GM19025 (cell line): Measurements from ENCODE around the gene EPHA4.

ENCODE experiments used
- ATAC-seq: cut with Tn5 transposase; IDR thresholded peaks from one replicate; pipeline ENCODE4 v1.9.1; 2021; ENCODE audit warnings: mild to moderate bottlenecking, low read depth, moderate library complexity; ENCODE audit not compliant: unreplicated experiment

EPHA4 gene

GRCh38 chr2:221572821-221573429 lies 821 bp upstream of the EPHA4 start:
- ATAC-seq = peak; percentile 20

- ATAC-seq = peak; percentile 4
Observed at GRCh38 chr2:221571551-221572218, 419 bp downstream of the EPHA4 start.

DNA sequence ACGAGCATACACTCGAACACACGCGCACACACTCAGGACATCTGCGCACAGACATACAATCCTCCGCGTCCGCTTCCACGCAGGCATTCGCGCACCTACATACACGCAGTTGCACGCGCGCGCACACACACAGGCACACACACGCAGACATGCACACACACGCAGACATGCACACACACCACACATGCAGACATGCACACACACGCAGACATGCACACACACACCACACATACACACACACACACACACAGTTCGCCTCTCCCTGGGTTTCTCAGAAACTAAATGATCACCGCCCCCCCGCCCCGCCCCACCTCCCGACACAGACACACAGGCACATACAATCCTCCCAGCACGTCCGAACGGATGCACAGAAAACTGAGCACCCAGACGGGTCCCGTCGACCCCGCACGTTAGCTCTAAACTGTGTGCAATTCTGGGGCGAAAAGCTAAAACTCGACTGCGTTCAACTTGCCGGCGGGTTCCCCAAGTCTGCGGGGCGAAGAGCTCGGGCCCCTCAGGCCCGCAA lies 1.0 kb downstream of the EPHA4 start:
- ATAC-seq = no peak

GRCh38 chr2:221570321-221570935 lies 1.7 kb downstream of the EPHA4 start:
- no peak for ATAC-seq

GRCh38 chr2:221569871-221570270 lies 2.2 kb downstream of the EPHA4 start:
- ATAC-seq = no peak

- no peak for ATAC-seq
Observed at GRCh38 chr2:221569425-221569845, 2.7 kb downstream of the EPHA4 start.

- no peak for ATAC-seq
Observed at GRCh38 chr2:221568299-221568698, 3.8 kb downstream of the EPHA4 start.

GRCh38 chr2:221567809-221568208 lies 4.3 kb downstream of the EPHA4 start:
- ATAC-seq = no peak

GRCh38 chr2:221567231-221567760 lies 4.8 kb downstream of the EPHA4 start:
- no peak for ATAC-seq

DNA sequence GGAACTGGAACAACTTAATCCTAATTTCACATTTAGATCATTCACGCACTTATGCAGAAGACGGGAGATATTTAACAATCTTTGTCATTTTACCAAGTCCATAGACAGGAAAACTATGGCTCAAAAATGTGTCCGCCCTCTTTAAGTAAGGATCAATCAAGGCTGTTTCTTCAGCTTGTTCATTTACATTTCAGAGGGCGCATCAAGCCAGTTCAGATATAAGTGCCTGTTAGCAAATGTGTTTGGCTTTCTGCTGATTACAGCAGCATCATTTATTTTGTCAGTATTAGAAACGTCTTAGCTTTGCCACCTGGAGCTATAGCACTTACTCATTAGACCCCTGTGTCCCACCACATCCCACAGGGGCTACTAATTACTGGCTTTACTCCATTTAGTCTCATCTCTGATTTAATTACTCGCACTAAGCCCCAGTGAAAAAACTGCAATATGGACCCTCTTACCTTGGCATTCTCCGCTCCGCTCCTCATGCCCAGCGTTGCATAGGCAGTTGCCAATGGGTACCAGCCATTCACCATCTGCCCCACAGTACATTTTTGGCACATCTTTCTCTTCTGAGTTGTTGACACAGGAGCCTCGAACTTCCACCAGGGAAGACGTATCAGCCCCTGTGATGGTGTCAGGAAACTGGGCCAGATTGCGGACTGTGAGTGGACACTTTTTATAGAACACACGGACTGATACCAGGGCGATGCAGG lies 8.7 kb downstream of the EPHA4 start:
- no peak for ATAC-seq

- no peak for ATAC-seq
Observed at GRCh38 chr2:221562226-221562625, 9.9 kb downstream of the EPHA4 start.

- ATAC-seq = no peak
Observed at GRCh38 chr2:221561770-221562169, 10.3 kb downstream of the EPHA4 start.

DNA sequence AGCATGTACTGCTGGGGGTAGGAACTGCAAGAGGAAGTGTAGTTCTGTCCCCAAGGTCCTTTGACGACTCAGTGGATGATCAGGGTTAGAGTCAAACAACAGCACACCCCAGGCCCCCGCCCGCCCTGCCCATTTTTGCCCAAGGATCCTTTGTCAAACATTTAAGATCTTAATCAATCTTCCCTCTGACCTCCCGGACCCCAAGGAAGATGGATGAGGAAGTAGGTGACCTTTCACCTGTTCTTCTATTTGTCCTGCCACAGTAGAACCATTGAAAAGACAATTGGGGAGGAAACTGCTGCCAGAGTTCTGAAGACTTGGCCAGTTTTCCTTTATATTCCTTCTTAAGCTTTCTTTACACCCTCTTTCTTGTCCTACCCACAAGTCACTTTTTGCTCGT lies 12.1 kb downstream of the EPHA4 start:
- no peak for ATAC-seq

GRCh38 chr2:221558107-221558506 lies 14.0 kb downstream of the EPHA4 start:
- no peak for ATAC-seq

DNA sequence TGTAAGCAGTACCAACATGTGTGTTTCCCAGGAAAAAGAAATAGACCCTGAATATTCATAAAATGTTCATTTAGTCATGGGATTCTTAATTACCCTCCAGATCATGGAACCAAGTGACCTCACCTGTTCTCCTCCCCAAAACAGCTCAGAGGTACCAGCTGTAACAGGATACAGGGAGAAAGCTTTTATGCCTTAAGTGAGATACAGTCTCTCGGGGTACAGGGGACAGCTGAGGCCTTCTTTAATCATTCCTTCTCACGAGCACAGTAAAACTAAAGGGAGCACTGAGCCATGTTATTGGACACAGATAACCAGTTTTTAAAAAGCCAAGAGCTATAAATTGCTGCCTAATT lies 16.6 kb downstream of the EPHA4 start:
- peak; percentile 35 for ATAC-seq

DNA sequence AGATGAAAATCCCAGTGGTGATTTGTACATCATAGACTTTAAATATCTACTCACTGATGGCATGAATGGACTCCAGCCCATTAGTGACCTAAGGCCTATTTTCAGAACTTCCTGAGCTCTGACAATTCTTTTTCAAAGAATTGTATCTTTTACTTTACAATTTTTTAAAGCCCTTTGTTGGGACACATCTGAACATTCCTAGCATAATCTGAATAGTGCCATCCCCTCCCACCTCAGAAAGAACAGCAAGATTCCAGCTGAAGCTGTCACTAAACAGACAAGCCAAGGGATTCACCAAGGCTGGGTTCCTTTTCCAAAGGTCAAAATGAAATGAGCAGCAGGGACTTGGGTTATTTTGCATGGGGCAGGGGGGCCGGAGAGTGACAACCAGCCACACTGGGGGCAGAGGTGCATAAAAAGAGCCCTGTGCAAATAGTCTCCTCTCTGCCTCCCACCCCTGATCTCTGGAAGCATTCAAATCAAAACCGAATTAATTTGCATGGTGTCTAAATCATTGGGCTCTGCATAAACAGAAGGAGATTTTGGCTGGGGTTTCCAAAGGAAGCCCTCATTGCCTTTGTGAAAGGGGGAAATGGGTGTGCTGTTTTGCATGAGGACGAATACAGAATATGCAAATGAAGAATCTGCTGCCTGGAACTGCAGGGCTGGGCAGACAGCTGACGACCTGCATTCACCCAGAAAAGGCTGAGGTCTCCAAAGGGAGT lies 17.2 kb downstream of the EPHA4 start:
- peak; percentile 95 for ATAC-seq

- ATAC-seq = no peak
Observed at GRCh38 chr2:221553333-221553732, 18.8 kb downstream of the EPHA4 start.

DNA sequence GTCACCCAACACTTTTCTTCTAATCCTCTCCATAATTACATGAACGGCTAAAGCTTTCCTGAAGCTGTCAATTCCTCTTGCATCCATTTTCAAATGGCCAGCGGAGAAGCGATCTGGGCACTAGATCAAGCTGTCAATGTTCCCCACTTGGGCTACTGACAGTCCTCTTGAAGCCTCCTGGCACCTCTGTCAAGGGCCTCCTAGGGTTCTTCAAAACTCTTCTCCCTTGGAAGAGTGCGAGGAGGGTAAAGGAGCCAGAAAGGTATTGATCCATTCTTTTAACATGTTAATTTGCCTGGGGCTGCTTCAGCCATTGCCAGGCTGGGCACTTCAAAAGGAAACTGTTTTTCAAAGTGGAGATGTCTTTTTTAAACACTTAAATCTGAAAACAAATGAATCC lies 19.8 kb downstream of the EPHA4 start:
- ATAC-seq = no peak

- peak; percentile 30 for ATAC-seq
Observed at GRCh38 chr2:221551864-221552263, 20.2 kb downstream of the EPHA4 start.

- ATAC-seq = peak; percentile 79
Observed at GRCh38 chr2:221549143-221549542, 23.0 kb downstream of the EPHA4 start.
